ENCODE data around the gene RBMS3.

RBMS3 gene

GRCh38 chr3:29912600-29913288 lies 631.9 kb downstream of the RBMS3 start:
- no peak for DNase-seq

GRCh38 chr3:29914861-29915524 lies 634.1 kb downstream of the RBMS3 start:
- no peak for DNase-seq

GRCh38 chr3:29919571-29919970 lies 638.7 kb downstream of the RBMS3 start:
- no peak for DNase-seq

- DNase-seq: no peak
Observed at GRCh38 chr3:29922992-29923746, 642.3 kb downstream of the RBMS3 start.

GRCh38 chr3:29924783-29925561 lies 644.1 kb downstream of the RBMS3 start:
- DNase-seq: no peak

- no peak for DNase-seq
Observed at GRCh38 chr3:29926378-29926777, 645.5 kb downstream of the RBMS3 start.

- no peak for DNase-seq
Observed at GRCh38 chr3:29932696-29933325, 651.9 kb downstream of the RBMS3 start.

- no peak for DNase-seq
Observed at GRCh38 chr3:29933802-29934490, 653.1 kb downstream of the RBMS3 start.

- DNase-seq: no peak
Observed at GRCh38 chr3:29934751-29935150, 653.9 kb downstream of the RBMS3 start.

GRCh38 chr3:29936054-29936453 lies 655.2 kb downstream of the RBMS3 start:
- DNase-seq: no peak

- DNase-seq: no peak
Observed at GRCh38 chr3:29936766-29937165, 655.9 kb downstream of the RBMS3 start.

- DNase-seq: no peak
Observed at GRCh38 chr3:29937185-29937584, 656.3 kb downstream of the RBMS3 start.

- no peak for DNase-seq
Observed at GRCh38 chr3:29940759-29941323, 660.0 kb downstream of the RBMS3 start.

- no peak for DNase-seq
Observed at GRCh38 chr3:29942297-29942696, 661.4 kb downstream of the RBMS3 start.

GRCh38 chr3:29949131-29949530 lies 668.3 kb downstream of the RBMS3 start:
- no peak for DNase-seq

- DNase-seq: no peak
Observed at GRCh38 chr3:29949940-29950616, 669.2 kb downstream of the RBMS3 start.

- DNase-seq: no peak
Observed at GRCh38 chr3:29952431-29952830, 671.6 kb downstream of the RBMS3 start.

- DNase-seq: no peak
Observed at GRCh38 chr3:29955413-29955812, 674.5 kb downstream of the RBMS3 start.

- no peak for DNase-seq
Observed at GRCh38 chr3:29958816-29959215, 677.9 kb downstream of the RBMS3 start.

- no peak for DNase-seq
Observed at GRCh38 chr3:29971895-29972294, 691.0 kb downstream of the RBMS3 start.

All from C1 segment of cervical spinal cord (tissue), 14 donors.